ENCODE results near the gene CPZ.
"Not testable (repeated sequence)": the region's sequence is repeated elsewhere in the genome, so short reads cannot be mapped to it uniquely, and the experiment has no call there.

The CPZ gene

DNA sequence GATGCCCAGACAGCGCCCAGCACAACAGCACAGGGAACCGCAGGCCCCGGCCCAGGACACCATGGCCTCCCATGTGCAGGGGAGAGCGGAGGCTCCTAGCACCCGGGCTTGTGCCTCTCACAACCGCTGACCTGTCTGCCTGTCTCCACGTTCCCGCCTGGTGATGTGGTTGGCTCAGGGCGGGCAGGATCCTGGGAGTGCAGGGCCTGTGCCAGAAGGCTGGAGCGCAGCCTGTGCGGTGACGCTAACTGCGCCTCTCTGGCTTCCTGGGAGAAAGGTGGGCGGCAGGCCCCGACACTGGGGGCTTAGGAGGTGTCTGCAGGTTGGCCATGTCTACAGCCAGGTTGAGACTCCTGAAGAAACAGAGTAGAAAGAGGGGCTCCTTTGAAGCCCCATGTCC lies 48.7 kb downstream of the CPZ start:
- no peak for DNase-seq

DNA sequence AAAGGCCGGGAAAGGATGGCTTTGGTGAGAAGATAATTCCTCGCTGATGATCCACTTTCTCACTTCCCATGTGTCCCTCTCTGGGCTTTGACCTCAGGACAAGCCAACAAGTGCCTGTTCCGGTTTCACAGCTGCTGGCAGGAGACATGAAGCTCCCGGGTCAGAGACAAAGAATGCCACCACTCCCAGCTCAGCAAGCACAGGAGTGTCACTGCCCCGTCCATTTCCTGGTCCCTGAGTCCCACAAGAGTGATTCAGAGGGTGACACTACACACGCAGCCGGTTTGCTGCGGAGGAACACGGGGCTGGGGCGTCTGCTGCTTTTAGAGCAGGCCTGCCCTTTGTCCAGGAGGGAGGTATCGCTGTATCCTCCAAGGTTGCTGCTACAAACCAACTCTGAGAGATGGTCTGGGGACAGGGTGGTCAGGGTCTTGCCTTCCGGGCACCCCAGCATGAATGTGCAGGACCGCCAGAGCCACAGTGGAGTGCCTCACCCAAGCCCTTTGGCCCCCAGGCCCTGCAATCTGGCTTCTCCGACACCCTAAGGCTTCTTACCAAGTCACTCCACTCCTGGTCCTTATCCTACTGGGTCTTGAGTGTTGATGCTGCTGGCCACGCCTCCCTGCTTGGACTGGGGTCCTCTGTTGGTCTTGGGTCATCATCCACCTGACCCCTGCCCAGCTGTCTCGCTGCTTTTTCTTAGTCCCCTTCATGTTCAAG lies 49.5 kb downstream of the CPZ start:
- DNase-seq = no peak

DNA sequence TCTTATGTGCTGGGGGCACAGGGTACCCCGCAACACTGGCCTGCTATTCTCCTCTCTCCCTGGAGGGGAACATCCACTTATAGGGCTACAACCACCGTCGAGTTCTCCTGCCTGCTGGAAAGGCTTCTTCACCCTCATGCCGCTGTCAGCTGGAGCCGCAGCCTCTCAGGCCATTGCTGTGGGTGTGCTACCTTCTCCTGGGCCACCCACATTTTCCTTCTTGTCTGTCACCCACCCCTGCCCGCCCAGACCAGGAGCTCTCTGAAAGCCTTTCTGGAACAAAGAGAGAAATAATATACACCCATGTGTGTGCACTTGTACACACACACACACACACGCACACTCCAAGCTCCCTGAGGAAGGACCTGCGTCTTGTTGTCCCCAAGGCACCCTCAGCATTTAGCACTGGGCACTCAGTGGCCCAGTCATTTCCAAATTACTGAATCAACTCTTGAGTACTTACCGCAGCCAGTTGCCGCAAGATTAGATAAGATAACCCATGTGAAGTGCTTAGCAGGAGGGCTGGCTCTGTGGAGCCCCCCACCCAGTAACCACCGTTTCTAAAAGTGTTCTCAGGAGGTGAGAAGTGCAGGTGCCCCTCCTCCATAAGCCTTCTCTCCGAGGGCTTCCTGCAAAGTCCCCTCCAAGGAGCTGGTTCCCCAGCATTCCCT lies 50.2 kb downstream of the CPZ start:
- no peak for DNase-seq

DNA sequence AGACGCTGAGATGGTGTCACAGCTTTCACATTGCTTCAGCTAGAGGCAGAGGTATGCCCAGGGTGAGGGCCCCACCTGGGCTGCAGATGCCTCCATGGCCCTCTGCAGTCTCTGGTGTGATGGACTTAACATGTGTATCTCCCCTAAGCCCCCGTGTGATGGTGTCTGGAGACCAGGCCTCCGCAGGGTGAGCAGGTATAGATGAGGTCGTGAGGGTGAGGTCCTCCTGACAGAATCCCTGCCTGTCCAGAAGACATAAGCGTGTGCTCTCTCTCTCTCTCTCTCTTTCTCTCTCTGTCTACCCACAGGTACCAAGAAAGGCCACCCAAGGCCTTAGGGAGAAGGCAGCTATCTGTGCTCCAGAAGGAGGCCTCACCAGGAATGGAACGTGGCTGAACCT lies 50.9 kb downstream of the CPZ start:
- DNase-seq = no peak

DNA sequence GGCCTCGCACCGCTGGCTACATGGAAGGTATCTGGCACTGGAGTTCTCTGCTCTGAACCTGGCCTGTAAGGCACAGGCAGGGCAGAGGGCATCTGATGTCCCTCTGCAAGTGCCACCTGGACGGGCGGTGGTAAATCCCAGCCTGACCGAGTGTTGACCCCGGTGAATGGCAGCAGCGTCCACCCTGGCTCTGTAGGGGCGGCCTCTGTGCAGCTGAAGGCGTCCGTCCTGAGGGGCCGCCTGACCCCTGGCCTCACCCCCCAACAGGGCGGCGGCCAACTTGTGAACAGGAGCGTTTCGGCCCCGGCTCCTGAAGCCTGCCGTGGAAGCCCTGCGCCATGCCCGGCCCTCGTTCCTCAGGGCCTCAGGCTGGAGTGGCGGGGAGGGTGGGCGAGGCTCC lies 51.4 kb downstream of the CPZ start:
- no peak for DNase-seq

DNA sequence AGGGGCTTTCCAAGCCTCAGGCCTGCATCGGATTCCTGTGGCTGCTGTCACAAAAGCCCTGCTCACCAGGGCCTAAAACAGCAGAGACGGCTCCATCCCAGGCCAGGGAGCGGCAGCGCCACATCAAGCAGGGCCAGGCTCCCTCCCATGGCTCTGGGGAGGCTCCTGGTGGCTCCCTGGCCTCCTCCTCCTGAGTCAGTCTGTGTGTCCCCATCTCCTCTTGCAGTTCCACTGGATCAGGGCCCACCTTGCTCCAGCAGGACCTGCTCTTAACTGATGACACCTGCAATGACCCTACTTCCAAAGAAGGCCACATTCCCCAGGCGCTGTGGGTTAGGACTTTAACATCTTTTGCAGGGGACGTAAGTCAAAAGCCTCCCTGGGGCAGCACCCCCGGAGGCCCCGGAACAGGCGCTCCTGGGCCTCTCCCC lies 51.9 kb downstream of the CPZ start:
- no peak for DNase-seq

DNA sequence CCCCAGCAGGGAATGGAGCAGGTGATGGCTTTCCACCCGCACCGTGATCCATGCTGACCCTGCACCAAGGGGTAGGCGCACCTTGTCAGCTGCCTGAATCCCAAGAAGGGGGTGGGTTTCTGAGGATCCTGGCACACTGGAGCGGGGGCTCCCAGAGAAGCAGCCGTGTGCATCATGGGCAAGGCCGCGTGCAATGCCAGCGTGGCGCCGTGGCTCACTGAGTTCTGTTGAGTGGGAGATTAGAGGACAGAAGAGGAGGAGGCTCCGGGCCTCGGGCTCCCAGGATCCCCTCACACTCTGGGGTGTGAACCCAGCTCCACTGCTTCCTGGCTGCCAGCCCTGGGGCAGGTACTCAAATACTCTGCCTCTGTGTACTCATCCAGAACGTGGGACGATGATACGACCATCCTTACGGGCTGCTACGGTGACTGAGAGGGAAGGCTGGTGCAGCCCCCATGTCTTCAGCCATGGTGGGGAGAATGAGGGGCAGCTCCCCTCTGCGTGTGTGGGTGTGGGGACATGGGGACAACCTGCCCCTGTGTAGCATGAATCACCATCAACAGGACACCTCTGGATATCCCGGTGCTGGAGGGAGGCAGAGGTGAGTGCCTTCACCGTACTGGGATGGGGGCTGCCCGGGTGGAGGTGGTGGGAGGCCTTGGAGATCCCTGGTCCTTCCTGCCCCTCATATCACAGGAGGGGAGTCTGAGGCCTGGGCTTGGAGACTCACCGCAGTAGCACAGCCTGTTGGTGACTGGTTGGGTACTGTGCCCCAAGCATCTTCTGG lies 52.6 kb downstream of the CPZ start:
- DNase-seq = no peak

DNA sequence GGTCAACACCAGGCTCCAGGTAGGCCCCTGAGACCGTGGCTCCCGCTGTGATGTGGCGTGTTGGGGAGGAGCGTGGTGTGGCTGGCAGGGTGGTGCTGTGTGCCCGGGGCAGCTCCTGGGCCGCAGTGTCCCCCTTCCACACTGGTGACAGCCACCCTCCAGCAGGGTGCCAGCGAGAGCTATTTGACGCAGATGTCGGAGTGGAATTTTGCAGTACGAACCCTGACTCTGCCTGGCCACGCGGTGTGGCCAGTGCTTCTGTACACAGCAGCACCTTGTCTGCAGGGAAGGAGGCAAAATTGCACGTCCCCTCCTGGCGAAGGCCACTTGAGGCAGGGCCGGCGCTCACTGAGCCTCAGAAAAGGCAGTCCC lies 53.2 kb downstream of the CPZ start:
- no peak for DNase-seq

DNA sequence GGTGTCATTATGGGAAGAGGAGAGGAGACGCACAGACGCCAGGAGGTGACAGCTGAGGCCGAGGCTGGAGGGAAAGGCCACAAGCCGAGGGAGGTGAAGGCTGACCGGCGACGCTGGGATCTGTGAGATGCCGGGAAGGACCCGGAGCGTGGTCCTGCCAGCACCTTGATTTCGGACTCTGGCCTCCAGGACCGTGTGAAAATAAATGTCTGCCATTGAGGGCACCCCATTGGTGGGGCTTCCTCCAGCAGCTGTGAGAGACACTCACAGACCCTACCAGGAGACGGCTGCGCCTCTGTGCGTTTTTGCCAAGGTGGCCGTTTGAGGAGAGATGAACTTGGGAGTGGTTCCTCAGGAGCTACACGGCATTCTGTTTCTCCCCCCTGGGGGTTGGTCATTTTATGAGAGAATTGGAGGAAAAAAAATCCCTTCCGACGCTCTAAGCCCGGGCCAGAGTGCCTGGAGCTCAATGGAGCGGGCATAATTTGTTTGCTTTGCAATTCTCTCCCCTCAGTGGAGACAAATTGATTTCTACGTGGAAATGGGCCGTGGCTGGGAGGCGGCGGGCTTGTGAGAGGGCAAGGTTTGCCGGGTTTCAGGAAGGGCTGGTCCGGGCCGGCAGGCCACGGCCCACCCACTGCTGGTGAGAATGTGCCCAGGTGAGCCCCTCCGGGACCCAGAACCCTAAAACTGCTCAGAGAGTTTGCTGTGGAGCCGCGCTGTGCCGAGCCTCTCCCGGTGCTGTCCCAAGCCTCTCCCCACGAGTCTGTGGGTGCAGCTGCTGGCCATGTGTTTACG lies 53.9 kb downstream of the CPZ start:
- DNase-seq = no peak

DNA sequence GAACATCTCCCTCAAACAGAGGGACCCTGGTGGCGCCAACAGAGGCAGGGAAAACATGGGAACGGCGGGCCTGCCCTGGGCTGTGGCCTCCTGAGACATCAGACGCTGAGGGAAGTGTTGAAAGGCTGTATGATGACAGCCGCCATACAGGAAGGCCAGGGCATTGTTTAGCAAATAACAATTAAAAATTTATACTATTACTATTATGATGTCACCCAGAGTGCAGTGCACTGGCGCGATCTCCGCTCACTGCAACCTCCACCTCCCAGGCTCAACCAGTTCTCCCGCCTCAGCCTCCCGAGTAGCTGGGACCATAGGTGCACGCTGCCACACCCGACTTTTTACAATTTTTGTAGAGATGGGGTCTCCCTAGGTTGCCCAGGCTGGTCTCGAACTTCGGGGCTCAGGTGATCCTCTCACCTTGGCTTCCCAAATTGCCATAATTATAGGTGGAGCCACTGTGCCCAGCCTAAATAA lies 54.6 kb downstream of the CPZ start:
- no peak for DNase-seq

DNA sequence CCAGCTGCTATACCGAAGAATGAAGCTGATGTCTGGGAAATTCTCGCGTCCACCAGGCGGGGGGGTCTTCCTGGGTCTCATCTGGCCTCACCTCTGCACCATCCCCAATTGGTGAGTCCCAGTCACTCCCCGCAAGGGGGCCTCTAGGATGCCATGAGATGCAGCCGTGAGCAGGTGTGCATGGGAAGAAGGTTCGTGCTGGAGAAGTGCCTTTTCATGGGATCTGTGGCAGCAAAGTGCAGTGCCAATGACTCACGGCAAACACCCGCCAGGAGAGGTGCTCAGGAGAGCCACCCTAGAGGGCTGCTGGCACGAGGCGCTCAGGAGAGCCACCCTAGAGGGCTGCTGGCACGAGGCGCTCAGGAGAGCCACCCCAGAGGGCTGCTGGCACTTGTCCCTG lies 55.1 kb downstream of the CPZ start:
- no peak for DNase-seq

DNA sequence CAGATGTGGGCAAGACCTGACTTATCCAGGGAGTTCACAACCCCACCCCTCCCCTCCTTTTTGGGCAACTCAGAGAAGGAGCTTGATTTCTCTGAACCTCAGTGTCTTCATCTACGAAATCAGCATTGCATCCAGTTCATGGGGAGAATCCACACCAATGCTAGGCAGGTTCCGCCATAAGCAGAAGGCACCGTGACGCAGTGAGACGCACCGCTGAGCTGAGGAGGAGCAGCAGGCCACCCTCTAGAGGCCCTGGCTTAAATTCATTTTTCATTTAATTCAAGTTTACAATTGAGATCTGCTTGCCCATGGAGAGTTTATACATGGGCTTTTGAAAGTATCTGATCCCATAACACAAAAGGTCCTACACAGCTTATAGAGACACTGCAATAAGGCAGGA lies 55.7 kb downstream of the CPZ start:
- DNase-seq = no peak

DNA sequence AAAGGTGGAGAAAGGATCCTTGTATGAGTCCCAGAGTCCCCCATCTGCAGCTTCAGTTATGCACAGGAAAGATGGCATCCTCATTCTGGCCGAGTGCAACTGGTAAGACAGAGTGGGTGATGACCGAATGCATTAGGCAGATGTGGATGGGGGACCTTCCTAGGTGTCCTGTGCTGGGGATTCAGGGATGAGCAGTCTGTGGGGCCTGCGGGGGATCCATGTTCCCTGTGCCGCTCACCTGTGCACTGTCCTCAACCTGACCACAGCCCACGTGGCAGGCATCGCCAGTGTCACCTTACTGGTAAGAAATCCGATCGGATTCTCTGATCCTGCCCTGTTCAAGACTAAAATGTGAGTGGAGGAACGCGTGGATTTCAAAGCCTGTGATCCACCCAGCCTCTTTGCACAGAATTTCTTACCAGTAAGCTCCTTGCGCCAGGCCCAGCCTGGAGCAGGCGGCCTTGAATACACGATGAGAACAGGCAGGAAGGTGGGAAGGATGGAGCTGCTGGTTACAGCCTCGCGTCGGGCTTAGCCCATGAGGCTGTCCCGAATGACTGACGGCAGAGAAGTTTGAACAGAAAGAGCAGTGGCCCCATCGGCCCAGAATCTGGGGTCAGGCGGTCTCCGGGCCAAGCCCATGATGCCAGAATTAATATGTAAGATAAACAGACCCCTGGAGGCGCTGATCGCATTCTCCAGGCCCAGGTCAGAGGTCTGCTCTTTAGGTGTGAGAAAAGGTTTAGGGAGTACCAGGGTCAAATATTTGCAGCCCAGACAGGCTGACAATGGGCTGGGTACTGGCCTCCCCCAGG lies 56.5 kb downstream of the CPZ start:
- DNase-seq = no peak

DNA sequence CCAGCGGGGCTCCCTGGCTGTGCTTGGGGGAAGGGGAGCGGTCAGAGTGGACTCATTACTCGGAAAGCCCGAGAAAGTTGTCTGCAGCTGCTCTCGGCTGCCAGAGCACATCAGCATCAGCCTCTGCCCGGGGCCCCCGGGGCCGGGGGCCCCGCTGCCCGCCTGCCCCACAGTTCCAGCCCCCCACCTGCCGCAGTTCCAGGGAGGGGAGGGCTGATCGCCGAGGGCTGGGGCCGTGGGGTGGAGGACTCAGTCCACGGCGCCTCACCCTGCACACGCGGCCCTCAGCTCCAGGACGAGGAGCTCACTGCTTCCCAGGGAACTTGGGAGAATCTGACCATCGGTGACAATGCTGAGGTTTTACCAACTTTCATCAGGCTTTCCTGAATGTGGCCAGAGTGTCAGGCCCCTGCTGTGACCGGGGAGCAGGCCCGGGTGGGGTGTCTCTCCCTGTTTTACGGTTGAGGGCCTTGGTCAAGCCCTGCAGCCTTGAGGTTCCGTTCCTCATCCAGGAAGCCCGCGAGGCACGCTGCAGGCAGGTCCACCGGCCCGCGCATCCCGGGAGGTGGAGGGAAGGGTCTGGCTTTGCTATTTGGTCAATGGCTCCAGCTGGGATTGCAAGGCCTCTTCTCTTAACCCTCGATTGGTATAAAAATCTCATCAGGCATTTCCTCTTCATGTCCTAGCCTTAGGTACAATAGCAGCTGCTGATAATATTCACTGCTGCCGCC lies 57.2 kb downstream of the CPZ start:
- no peak for DNase-seq

DNA sequence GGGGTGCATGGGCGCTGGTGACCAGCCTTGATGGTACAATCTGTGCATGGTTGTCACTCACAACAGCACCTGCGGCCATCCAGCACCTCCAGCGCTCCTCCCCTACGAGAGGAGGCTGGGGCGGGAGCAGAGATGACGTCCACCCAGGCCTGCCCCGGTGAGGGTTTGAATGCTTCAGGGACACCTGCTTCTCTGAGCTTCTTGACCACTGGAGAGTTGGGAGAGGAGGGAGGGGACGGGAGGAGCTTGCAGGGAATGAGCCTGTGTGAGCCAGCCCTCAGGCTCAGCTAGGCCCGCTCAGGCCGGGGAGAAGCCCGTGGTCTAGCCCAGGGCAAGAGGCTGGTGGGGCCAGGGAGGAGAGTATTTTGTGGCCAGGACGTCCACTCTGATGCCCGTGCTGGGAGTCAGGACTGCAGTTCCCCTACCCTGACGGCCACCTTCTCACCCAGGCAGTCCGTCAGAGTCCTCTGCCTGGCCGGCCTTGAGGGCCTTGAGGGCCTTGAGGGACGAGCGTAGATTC lies 59.2 kb downstream of the CPZ start:
- no peak for DNase-seq

DNA sequence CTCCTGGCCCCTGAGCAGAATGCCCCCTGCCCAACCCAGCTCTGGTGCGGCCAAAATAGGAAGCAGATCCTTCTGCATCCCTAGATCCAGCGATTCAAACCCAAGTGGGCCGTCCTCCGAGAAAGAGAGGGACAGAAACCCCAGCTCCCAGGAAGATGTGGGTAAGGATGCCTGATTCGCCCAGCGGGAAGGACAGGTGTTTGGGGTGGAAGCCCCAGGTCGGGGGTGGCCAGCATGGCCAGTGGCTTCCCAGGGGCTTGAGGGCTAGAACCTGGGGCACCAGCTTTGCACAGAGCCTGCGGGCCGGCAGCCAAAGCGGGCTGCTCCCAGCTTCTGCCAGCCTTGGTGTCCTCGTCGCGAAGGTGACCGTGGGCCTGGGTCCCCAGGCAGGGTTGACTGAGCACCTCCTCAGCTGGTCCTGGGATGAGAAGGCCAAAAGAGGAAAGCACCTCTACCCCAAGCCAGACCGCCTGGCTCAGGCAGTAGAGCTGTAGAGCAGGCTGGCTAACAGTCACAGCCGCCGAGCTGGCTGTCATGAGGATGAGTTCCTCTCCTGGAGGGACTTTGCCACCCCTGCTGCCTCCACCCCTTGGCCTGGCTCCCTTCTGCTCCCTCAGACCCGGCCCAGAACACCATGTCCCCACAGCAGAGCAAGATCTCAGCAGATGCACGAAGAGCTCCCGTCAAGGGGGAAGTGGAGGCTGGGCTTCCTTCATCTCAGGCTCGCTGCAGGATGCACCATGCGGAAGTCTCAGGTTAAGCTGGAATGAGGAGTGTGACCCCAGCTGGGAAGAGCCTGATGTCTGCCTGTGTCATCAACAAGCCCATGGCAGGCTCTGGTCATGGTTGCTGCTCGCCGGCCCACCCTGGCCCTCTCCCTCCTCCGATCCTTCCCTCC lies 59.9 kb downstream of the CPZ start:
- no peak for DNase-seq

DNA sequence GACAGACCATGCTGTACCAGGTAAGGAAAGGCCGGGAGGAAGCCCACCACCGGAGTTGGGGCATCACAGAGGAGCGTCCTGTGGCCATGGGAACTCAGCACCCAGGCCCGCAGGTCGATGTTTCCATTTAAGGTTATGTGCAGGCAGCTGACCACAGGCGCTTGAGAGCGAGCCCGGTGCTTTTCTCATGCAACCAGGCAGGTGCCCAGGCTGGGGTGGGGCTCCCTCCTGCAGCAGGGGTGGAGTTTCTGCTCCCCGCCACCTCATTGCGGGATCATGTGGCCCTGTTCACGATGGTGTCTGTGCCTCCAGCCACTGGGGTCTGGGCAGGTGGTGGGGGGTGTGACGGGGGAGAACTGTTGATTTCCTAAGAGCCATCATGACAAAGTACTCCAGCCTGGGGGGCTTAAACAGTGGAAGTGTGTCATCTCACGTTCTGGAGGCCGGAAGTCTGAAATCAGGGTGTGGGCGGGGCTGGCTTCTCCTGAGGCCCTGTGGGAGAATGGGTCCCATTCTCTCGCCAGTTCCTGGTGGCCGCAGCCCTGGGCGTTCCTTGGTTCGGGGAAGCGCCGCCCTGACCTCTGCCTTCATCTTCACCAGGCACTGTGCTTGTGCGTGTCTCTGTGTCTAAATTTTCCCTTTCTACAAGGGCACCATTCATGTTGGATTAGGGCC lies 60.9 kb downstream of the CPZ start:
- no peak for DNase-seq

DNA sequence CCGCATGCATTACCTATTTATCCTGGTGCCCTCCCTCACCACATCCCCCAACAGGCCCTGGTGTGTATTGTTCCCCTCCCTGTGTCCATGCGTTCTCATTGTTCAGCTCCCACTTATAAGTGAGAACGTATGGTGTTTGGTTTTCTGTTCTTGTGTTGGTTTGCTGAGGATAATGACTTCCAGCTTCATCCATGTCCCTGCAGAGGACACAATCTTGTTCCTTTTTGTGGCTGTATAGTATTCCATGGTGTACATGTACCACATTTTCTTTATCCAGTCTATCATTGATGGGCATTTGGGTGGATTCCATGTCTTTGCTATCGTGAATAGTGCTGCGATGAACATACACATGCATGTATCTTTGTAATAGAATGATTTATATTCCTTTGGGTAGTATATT lies 61.6 kb downstream of the CPZ start:
- DNase-seq = not testable (repeated sequence)

DNA sequence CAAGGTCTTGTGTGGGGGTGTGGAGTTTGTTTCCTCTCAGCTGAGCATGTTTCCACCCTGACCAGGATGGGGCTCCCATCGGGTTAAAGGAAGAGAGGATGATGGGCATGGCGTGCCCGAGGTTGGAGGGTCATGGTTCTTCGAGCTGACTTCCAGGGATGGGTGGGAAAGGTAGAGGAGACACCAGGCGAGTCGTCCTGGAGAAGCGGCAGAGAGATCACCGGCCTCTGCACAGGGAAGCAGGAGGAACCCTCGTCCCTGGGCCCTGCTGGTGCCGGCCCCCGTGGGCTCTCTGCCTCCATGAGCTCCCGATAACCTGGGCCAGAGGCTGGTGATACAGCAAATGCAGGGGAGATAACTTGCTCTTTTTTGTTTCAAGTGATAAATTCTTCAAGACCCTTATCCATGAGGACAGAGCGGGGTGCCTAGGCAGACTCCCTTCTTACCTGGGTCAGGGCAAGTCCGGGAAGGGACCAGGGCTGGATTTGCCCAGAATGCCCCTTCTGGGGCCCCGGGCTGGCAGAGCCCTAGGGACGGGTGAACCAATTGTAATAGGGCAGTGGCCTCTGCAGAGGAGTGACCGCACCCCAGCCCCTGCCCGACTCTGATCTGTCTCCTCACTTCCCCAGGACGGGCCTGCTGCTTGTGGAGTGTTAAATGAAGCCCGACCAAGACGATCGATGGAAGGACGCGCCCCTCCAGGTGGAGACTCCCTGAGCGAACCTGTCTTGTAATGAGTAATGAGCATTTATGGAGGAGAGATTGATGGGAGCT lies 63.0 kb downstream of the CPZ start:
- DNase-seq = no peak
